ENCODE results near the gene CRX.
"Not testable (repeated sequence)": the region's sequence is repeated elsewhere in the genome, so short reads cannot be mapped to it uniquely, and the experiment has no call there.

The CRX gene

DNA sequence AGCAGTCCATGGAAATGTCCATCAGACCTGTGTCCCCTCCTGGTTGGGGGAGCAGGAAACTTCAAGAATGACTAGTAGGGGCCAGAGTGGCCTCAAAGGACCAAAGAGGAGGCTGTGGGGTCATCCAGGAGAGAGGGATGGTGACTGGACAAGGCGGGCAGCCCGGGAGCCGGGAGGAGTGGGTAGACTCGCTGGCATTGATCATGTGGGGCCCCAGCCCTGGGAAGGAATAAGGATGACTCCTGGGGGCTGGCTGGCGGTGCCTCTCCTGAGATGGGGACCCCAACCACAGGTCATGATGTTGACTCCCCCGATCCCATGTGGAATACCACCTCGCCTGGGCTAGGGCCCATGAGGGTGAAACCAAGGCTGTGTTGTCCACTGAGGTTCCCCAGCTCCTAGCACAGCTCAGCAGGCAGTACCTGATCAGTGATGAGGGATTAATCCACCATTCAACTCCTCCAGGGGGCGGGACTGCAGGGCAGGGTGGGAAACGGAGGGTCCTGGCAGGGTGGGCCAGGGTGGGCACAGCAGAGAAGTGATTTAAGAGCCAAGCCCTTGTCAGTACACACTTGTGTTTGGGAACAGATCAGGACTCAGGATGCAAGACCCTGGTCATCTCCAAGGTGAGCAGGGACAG is 37.0 kb downstream of the CRX start, which contains the start of gene TPRX2:
TPRX2 (plus strand) TSS at position 590 of the 640 bp plus-strand sequence; CDS start at position 602, 12 bp downstream.
- DNase-seq (ENCODE audit: extremely low read depth in 1 of 2, low read depth in 1 of 2), result not testable (repeated sequence)

DNA sequence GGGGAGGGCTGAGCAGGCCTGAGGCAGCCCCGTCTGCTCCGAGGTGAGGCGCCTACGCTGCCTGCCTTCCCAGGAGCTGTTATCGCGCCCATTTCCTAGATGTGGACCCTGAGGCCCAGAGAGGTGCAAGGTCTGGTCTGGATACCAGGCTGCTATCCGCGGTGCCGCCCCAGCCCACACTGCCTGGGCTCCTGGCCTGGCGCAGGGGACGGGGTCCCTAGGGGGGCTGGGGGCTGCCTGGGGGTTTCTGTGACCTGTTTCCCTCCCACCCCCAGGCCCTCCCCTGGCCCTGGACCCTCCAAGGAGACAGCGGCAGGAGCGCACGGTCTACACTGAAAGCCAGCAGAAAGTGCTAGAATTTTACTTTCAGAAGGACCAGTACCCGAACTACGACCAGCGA is 38.1 kb downstream of the CRX start:
- DNase-seq (ENCODE audit: extremely low read depth in 1 of 2, low read depth in 1 of 2), result not testable (repeated sequence)

DNA sequence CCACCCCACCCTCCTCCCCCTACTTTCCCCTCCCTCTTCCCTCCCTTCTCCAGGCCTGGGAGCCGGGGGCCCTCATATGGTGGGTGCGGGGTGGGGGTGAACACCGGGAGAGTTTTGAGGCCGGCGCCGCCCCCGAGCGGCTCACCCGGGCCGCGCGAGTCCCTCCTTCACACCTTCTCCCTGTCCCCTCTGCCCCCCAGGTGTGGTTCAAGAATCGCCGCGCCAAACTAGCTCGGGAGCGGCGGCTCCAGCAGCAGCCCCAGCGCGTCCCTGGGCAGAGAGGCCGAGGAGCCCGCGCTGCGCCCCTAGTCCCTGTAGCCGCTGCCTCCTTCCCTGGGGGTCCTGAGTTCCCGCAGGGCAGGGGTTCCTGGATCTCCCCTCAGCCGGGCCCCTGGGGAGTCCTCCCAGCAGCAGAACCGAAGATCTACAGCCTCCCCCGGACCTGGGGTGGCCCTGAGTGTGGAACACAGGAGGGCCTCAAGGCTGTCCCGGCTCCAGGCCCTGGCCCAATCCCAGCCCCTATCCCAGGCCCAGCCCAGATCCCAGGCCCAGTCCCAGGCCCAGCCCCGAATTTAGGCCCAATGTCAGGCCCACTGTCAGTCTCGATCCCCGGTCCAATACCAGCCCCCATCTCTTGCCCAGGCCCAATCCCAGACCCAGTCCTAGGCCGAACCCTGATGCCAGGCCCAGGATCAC is 39.0 kb downstream of the CRX start:
- DNase-seq (ENCODE audit: extremely low read depth in 1 of 2, low read depth in 1 of 2), result no peak

DNA sequence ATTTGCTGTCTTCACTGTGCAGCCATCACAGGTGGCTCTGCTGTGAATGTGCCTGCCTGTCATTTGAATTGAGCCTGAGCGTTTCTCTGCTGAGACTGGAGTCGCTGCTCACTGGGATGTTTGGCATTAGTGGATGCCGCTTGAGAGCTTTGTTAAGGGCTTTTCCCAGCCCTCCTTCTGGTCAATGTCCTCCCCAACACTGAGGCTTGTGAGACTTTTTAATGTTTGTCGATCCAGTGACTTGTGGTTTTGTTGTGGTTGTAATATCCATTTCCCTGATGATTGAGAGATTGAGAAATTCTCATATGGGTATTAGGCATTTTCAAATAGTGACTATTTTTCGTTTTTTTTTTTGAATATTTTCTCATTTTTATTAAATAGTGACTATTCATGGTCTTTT is 39.9 kb downstream of the CRX start:
- DNase-seq (ENCODE audit: extremely low read depth in 1 of 2, low read depth in 1 of 2), result no peak

DNA sequence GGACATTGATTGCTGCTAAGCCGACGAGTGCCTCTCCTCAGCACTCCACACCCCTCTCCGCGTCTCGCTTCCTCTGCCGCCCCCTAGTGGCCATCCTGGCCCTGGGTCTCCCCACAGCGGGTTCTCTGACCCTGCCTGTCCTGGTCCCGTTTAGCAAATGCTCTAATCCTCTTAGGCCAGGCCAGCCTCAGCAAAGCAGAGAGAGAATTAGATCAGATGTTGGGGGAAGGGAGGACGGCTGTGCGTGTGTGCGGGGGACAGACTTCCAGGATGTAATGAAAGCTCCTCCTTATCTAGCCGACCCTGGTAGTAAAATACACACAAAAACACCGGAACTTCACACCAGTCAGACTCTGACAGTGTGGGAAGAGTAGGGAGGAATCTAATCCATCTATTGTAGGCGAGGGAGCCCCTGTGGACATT is 41.8 kb downstream of the CRX start:
- peak; percentile 45 to 82 for DNase-seq (ENCODE audit: extremely low read depth in 1 of 2, low read depth in 1 of 2)

DNA sequence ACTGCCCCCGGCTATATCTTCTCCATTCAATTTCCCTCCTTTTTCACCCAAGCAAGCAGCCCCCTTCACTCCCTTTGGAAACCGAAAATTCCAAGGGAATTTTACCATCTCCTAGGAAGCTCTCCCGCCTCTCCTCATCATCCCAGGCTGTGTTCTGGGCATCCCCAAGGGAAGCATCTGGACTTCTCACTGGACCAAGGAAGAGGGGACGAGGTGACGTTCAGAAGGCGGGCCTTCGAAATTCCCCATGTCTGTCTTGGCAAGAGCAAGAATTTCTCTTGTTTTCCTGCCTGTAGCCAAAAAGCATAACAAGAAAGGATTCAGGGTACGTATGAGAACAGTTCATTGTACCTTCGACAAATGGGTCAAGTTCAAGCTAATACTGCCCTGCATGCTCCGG is 43.4 kb downstream of the CRX start:
- no peak for DNase-seq (ENCODE audit: extremely low read depth in 1 of 2, low read depth in 1 of 2)

DNA sequence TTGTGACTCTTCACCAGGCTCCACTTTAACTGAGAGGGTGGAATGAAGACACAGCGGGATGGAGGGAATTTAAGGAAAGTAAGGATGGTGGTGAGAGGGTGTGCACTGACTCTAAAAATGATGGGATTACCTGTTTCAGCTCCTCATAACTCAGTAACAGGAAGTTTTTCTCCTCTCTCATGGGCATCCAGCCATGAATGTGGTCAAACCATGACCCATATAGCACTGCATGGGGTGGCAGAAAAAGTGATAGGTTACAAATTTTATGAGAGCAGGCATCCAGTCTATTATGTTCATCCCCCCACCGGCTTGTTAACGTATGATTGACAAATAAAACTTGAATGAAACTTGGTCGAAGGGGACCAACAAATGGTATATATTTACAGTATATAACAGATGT is 57.2 kb downstream of the CRX start:
- DNase-seq (ENCODE audit: extremely low read depth in 1 of 2, low read depth in 1 of 2), result no peak

DNA sequence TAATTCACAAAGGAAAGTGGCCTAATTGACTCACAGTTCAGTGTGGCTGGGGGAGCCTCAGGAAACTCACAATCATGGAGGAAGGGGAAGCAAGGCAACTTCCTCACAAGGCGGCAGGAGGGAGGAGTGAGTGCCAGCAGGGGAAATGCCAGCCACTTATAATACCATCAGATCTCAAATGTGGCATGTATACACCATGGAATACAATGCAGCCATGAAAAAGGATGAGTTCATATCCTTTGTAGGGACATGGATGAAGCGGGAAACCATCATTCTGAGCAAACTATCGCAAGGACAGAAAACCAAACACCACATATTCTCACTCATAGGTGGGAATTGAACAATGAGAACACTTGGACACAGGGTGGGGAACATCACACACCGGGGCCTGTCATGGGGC is 57.6 kb downstream of the CRX start:
- not testable (repeated sequence) for DNase-seq (ENCODE audit: extremely low read depth in 1 of 2, low read depth in 1 of 2)

DNA sequence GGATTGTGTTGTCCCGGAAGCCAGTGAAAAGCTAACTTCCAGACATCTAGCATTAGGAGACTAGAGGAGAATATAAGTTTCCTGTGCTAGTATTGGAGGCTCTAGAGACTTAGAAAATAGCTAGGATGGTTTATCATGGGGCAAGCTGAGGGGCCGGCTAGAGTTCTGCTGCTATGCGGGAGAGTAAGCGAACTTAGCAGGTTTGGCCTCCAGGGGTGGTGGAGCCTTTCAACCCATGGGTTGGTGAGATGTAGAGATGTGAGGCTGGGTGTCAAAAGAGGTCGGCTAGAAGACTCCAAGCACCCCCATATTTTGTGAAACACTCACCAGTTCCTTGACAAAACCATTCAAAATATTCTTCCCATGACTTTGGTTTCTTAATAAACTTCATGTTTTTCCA is 60.0 kb downstream of the CRX start:
- DNase-seq (ENCODE audit: extremely low read depth in 1 of 2, low read depth in 1 of 2), result no peak

DNA sequence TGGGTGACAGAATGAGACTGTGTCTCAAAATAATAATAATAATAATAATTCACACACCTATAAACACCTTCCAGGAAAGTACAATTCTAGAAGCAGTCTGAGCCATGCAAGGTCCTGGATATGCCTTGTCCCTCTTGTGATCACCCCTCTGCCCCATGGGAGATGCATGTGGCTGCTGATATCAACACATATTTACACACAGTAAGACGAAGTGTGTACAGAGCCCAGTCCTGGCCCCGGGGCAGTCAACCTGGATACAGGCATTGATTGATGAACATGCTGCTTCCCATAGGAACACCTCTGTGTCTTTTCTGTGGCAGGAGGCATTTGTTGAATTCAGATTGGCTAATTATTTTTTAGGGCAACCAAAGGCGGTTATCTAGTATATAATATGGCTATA is 61.2 kb downstream of the CRX start:
- no peak for DNase-seq (ENCODE audit: extremely low read depth in 1 of 2, low read depth in 1 of 2)

DNA sequence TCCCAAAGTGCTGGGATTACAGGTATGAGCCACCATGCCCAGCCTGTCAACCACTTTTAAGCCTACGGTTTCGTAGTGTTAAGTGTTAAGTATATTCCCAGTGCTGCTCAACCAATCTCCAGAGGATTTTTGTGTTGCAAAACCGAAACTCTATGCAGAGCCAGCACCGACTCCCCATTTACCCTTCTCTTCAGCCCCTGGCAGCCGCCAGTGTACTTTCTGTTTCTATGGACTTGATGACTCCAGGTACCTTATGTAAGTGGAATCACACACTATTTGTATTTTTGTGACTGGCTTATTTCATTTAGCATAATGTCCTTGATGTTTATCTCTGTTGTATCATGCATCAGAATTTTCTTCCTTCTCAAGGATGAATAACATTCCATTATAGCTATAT is 63.3 kb downstream of the CRX start:
- DNase-seq (ENCODE audit: extremely low read depth in 1 of 2, low read depth in 1 of 2), result no peak

DNA sequence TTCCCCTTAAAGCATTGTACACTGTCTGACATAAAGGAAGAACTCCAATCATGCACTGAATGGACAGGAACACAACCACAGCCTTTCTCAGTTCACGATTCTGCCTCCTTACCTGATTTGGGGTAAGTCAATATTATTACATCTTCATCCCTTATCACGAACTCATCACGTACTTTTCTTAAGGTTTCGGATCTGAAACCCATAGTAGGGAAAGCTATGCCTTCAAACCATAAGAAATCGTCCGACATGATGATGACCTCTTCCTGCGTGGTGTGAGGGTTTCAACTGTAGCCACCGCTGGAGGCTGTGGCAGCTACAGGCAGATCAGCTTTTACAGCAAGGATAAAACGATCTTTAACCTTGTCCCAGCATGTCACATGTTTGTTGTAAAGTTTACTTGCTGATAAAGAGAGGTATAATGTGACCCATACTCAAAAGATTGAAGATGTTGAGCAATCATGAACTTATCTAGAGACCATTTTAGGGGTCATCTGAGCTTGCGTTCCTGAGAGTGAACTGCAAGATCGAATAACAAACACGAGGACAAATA is 64.3 kb downstream of the CRX start, which contains the start of gene SULT2A1:
SULT2A1 (minus strand) TSS at position 306 of the 550 bp plus-strand sequence; CDS start at position 248, 58 bp downstream.
- no peak for DNase-seq (ENCODE audit: extremely low read depth in 1 of 2, low read depth in 1 of 2)

DNA sequence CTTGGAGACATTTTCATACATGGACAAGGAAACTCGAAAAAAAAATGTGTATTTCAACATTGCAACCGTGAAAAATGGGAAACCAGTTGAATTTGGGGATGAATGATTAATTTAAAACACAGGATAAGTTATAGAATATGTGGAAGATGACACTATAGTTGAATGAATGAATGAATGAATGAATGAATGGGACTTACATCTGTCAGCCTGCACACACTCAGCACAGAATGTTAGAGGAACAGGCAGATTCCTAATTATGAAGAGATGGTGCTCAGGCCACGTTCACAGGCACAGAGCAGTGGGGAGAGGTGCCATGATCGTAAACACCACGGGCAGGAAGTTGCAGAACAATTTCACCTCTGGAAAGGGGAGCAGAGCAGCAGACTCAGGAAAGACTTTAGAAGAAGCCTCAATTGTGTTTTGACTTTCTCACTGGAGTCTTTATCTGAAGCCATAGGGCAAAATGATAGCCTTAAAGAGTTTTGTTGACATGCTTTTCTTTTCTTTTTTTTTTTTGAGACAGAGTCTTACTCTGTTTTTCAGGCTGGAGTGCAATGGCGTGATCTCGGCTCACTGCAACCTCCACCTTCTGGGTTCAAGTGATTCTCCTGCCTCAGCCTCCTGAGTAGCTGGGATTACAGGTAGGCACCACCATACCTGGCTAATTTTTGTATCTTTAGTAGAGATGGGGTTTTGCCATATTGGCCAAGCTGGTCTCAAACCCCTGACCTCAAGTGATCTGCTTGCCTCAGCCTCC is 69.3 kb downstream of the CRX start:
- no peak for DNase-seq (ENCODE audit: extremely low read depth in 1 of 2, low read depth in 1 of 2)

DNA sequence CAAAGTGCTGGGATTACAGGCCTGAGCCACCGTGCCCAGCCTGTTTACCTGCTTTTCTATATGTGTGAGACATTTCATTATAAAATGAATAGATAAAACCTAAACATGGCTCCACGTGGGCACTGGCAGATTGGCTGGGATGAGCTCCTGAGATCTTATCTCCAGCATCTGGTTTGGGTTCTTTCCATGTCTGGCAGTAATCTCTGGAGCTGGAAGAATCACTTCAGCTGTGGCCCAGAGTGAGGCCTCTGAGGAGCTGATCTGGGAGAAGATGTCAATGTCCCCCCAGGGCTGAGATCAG is 69.8 kb downstream of the CRX start:
- no peak for DNase-seq (ENCODE audit: extremely low read depth in 1 of 2, low read depth in 1 of 2)

DNA sequence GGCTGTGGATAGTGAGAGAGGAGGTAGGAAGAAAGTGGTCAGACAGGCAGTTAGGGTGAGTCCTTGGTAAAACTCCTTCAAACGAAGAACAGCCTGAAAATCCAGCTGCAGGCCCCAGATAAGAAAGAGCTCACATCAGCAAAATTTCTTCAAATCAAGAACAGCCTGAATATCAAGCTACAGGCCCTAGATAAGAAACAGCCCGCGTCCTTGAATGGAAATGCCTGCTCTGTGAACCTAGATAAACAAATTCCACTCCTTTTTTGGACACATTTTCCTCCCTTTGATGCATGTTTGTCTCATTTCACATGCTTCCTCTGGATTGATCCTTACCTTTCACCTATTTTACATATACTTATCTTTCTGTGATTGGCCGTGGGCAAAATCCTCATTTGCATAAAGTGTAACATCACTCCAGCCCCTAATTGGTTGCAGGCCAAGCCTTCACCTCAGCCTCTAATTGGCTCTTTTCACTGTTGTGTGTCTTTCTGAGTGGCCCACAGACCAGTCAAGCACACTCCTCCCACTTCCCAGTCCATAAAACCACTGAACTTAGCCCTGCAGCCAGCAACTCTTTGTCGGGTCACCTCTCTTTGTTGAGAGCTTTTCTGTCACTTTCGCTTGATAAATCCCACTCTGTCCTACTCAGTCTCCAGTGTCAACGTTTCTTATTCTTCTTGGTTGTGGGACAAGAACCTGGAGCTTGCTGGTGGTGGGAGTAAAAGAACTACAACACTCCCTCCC is 70.4 kb downstream of the CRX start:
- DNase-seq (ENCODE audit: extremely low read depth in 1 of 2, low read depth in 1 of 2), result no peak

All from activated CD8-positive, alpha-beta memory T cell treated with anti-CD3 and anti-CD28 coated beads for 1 hour (primary cell).